ENCODE measurements around the gene IGF1. TPM values are rescaled to one million over a fixed set of nuclear protein-coding genes. Genes with fewer than 3 reads are reported as not detected.

The IGF1 gene
- total and polyA plus RNA-seq, 9 of the 15 experiments (the other 6 are each of a cell fraction or from before 2014, with no cell fraction given), result 3.7 to 13.9 (median 4.5) TPM

DNA sequence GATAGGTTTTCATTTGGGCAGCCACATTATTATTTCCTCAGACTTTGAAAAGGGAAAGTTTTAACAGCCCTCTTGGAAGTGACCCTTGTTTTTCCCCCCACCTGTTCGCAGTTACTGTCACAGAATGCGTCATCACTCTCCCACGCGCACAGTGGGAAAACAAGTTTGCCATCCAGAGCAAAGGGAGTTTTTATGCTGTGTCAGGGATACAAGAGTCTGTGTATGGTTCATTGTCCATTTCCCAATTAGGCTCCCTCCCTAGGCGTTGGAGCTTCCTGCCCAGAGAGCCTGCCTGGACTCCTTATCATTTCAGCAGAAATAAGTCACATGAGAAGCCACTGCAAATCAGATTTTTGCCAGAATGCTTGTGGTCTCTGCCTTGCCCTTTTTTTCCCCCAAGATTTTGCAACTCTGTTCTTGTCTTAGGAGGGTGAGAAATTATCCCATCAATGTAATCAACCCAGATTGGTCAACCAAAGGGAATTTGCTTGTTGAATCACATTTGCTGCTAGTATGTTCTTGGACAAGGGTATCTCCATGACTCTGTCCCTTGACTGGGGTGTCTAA is 104.1 kb downstream of the IGF1 start (continued):
- TF ChIP-seq SETDB1 (IDR thresholded peaks at IDR 0.05; ENCODE audit: low read length) (no peak), CHD4 (IDR thresholded peaks at IDR 0.05; ENCODE audit: insufficient read depth, insufficient replicate concordance, low read depth, low read length, poor library complexity, severe bottlenecking) (no peak), ZNF23 (CRISPR knock-in tag; IDR thresholded peaks at IDR 0.05) (no peak), ILF3 (IDR thresholded peaks at IDR 0.05; ENCODE audit: borderline replicate concordance) (no peak), NCOA2 (IDR thresholded peaks at IDR 0.05; ENCODE audit: partially characterized antibody in 2 of 2) (no peak), ZNF431 (CRISPR knock-in tag; IDR thresholded peaks at IDR 0.05) (no peak), CBFA2T3 (IDR thresholded peaks at IDR 0.05) (peak; percentile 37; the same call in 1 of the 2 replicates), ZNF316 (IDR thresholded peaks at IDR 0.05) (peak; percentile 98), MAFF (IDR thresholded peaks at IDR 0.05; ENCODE audit: low read length) (peak; percentile 82), MCM3 (IDR thresholded peaks at IDR 0.05) (no peak), ESRRA (IDR thresholded peaks at IDR 0.05; ENCODE audit: borderline replicate concordance, low read depth) (no peak), SMARCE1 (IDR thresholded peaks at IDR 0.05) (0 out of 2 replicates have a peak, but pooled peaks have one; percentile 19), RAD51 (IDR thresholded peaks at IDR 0.05; ENCODE audit: borderline replicate concordance, low read depth) (0 out of 2 replicates have a peak, but pooled peaks have one; percentile 20), RCOR1 (IDR thresholded peaks at IDR 0.05; ENCODE audit: borderline replicate concordance in 1 of 2, low read depth in 2 of 2, low read length in 2 of 2) (peak in 1 of 2 experiments; percentile 63; a peak in 1 of 4 replicates), ZFX (CRISPR knock-in tag; IDR thresholded peaks at IDR 0.05) (no peak), ZNF232 (CRISPR knock-in tag; IDR thresholded peaks at IDR 0.05) (no peak), BACH1 (tag; IDR thresholded peaks at IDR 0.05) (peak; percentile 17; the same call in 1 of the 2 replicates), GABPA (tag; conservative IDR thresholded peaks at IDR 0.05; ENCODE audit: low read depth) (0 out of 2 replicates have a peak, but pooled peaks have one; percentile 42), HNRNPK (IDR thresholded peaks at IDR 0.05; ENCODE audit: low read depth, low read length, poor library complexity, severe bottlenecking) (no peak), RBM34 (IDR thresholded peaks at IDR 0.05; ENCODE audit: borderline replicate concordance, insufficient read depth, low read length) (no peak), RNF219 (CRISPR knock-in tag; IDR thresholded peaks at IDR 0.05) (no peak)
- TF ChIP-seq, protein P1, sequence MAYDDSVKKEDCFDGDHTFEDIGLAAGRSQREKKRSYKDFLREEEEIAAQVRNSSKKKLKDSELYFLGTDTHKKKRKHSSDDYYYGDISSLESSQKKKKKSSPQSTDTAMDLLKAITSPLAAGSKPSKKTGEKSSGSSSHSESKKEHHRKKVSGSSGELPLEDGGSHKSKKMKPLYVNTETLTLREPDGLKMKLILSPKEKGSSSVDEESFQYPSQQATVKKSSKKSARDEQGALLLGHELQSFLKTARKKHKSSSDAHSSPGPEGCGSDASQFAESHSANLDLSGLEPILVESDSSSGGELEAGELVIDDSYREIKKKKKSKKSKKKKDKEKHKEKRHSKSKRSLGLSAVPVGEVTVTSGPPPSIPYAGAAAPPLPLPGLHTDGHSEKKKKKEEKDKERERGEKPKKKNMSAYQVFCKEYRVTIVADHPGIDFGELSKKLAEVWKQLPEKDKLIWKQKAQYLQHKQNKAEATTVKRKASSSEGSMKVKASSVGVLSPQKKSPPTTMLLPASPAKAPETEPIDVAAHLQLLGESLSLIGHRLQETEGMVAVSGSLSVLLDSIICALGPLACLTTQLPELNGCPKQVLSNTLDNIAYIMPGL (CRISPR knock-in tag; IDR thresholded peaks at IDR 0.05), result no peak
- TF ChIP-seq, protein P2, sequence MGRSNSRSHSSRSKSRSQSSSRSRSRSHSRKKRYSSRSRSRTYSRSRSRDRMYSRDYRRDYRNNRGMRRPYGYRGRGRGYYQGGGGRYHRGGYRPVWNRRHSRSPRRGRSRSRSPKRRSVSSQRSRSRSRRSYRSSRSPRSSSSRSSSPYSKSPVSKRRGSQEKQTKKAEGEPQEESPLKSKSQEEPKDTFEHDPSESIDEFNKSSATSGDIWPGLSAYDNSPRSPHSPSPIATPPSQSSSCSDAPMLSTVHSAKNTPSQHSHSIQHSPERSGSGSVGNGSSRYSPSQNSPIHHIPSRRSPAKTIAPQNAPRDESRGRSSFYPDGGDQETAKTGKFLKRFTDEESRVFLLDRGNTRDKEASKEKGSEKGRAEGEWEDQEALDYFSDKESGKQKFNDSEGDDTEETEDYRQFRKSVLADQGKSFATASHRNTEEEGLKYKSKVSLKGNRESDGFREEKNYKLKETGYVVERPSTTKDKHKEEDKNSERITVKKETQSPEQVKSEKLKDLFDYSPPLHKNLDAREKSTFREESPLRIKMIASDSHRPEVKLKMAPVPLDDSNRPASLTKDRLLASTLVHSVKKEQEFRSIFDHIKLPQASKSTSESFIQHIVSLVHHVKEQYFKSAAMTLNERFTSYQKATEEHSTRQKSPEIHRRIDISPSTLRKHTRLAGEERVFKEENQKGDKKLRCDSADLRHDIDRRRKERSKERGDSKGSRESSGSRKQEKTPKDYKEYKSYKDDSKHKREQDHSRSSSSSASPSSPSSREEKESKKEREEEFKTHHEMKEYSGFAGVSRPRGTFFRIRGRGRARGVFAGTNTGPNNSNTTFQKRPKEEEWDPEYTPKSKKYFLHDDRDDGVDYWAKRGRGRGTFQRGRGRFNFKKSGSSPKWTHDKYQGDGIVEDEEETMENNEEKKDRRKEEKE (IDR thresholded peaks at IDR 0.05; ENCODE audit: borderline replicate concordance in 1 of 2, control insufficient read depth in 1 of 2, low read depth in 2 of 2, low read length in 1 of 2), result no peak

All from K562 (cell line).